ENCODE data around the gene INSIG1. TPM values are rescaled to one million over a fixed set of nuclear protein-coding genes. Genes with fewer than 3 reads are reported as not detected.

INSIG1 gene
- total and polyA plus RNA-seq, 4 donors = 118 to 219 (median 193) TPM

- TF ChIP-seq FOXA1 (IDR thresholded peaks at IDR 0.05) (no peak), HNF4A (conservative IDR thresholded peaks at IDR 0.05) (no peak), CTCF (IDR thresholded peaks at IDR 0.05; ENCODE audit: low read depth, low read length, missing input control) (no peak), TAF1 (conservative IDR thresholded peaks at IDR 0.05) (no peak), RAD21 (IDR thresholded peaks at IDR 0.05) (no peak), NR2F2 (IDR thresholded peaks at IDR 0.05) (no peak), EGR1 (IDR thresholded peaks at IDR 0.05; ENCODE audit: low read depth in 2 of 2) (no peak), RXRA (IDR thresholded peaks at IDR 0.05) (no peak), MAX (IDR thresholded peaks at IDR 0.05) (no peak), GABPA (IDR thresholded peaks at IDR 0.05 in 1 of 2, conservative IDR thresholded peaks at IDR 0.05 in 1 of 2) (no peak), YY1 (IDR thresholded peaks at IDR 0.05) (no peak), JUND (IDR thresholded peaks at IDR 0.05) (no peak), REST (IDR thresholded peaks at IDR 0.05) (no peak), FOXA2 (IDR thresholded peaks at IDR 0.05) (no peak), HNF4G (IDR thresholded peaks at IDR 0.05) (no peak), ZBTB33 (IDR thresholded peaks at IDR 0.05) (no peak), SP1 (IDR thresholded peaks at IDR 0.05) (no peak), ATF3 (IDR thresholded peaks at IDR 0.05) (no peak)
- Histone ChIP-seq H3K27me3 (ENCODE audit: control insufficient read depth in 4 of 4, insufficient read depth in 4 of 4, low read length in 3 of 4) (no peaks in the 10 kb centered on the region), H3K27ac (ENCODE audit: low read depth in 1 of 2, low read length in 2 of 2) (no peak overlapping the region), H3K9ac (ENCODE audit: low read depth in 1 of 2, low read length in 2 of 2) (no peak overlapping the region), H3K4me3 (ENCODE audit: low read depth in 1 of 3, low read length in 3 of 3) (no peak overlapping the region), H3K4me1 (ENCODE audit: control insufficient read depth in 4 of 4, insufficient read depth in 4 of 4, low read length in 3 of 4) (peaks cover 2 to 17% (median 7%) of the 10 kb centered on the region in 4 donors), H3K36me3 (ENCODE audit: control insufficient read depth in 4 of 4, insufficient read depth in 3 of 4, low read depth in 1 of 4, low read length in 3 of 4) (no peaks in the 10 kb centered on the region), H3K9me3 (ENCODE audit: control insufficient read depth in 4 of 4, low read length in 3 of 4) (no peaks in the 10 kb centered on the region)
- no peak for DNase-seq (ENCODE audit: low spot score)
- 80% methylated on average over 7 of the region's 7 CpGs for WGBS
Observed at GRCh38 chr7:155265961-155266360, 31.7 kb upstream of the INSIG1 start.

Measured in liver (tissue), 9 donors.